Nephron progenitor cell (in vitro differentiated cells): ENCODE results near the gene CNGB1.
"Not testable (repeated sequence)": the region's sequence is repeated elsewhere in the genome, so short reads cannot be mapped to it uniquely, and the experiment has no call there.

Source experiments
- DNase-seq: peaks from one replicate; pipeline ENCODE4 v3.0.0; 2021
- H3K27ac Mint-ChIP-seq: 2 replicates; pipeline ENCODE4 v1.8.0; 2021; ENCODE audit warnings: mild to moderate bottlenecking, moderate library complexity, mixed read lengths
- H3K27me3 Mint-ChIP-seq: 2 replicates; pipeline ENCODE4 v1.8.0; 2021; ENCODE audit warnings: mild to moderate bottlenecking, low read depth, mixed read lengths; ENCODE audit not compliant: poor library complexity
- H3K36me3 Mint-ChIP-seq: 2 replicates; pipeline ENCODE4 v1.8.0; 2021; ENCODE audit warnings: low read depth, mixed read lengths
- H3K4me1 Mint-ChIP-seq: 2 replicates; pipeline ENCODE4 v1.8.0; 2021; ENCODE audit warnings: mixed read lengths
- H3K4me3 Mint-ChIP-seq: 2 replicates; pipeline ENCODE4 v1.8.0; 2021; ENCODE audit warnings: mild to moderate bottlenecking, moderate library complexity, mixed read lengths
- H3K9me3 Mint-ChIP-seq: 2 replicates; pipeline ENCODE4 v1.8.0; 2021; ENCODE audit warnings: mild to moderate bottlenecking, moderate library complexity, mixed read lengths
- CTCF ChIP-seq: fragments of 200-600 bp; sonication (generic); IDR thresholded peaks from 2 replicates; pipeline ENCODE4 v1.5.0; 2021; ENCODE audit warnings: antibody characterized with exemption

The CNGB1 gene

GRCh38 chr16:57984443-57985203, 13.7 kb upstream of the CNGB1 start:
- H3K4me3 Mint-ChIP-seq = peak overlapping the region; percentile 86
- no peaks in the 10 kb centered on the region for H3K36me3 Mint-ChIP-seq
- peaks cover 59% of the 10 kb centered on the region for H3K27me3 Mint-ChIP-seq
- peak; percentile 99 for DNase-seq
- TF ChIP-seq CTCF = no peak
- H3K27ac Mint-ChIP-seq = no peak overlapping the region
- no peaks in the 10 kb centered on the region for H3K9me3 Mint-ChIP-seq
- peaks cover 9% of the 10 kb centered on the region for H3K4me1 Mint-ChIP-seq

GRCh38 chr16:57982385-57982784, 11.5 kb upstream of the CNGB1 start:
- TF ChIP-seq CTCF = no peak
- Mint-ChIP-seq H3K4me1 (peaks cover 9% of the 10 kb centered on the region), H3K27ac (no peak overlapping the region), H3K4me3 (no peak overlapping the region), H3K27me3 (peaks cover 48% of the 10 kb centered on the region), H3K9me3 (no peaks in the 10 kb centered on the region), H3K36me3 (no peaks in the 10 kb centered on the region)
- DNase-seq = no peak

- no peaks in the 10 kb centered on the region for H3K9me3 Mint-ChIP-seq
- no peak overlapping the region for H3K27ac Mint-ChIP-seq
- H3K4me3 Mint-ChIP-seq = no peak overlapping the region
- DNase-seq = no peak
- TF ChIP-seq CTCF = no peak
- H3K27me3 Mint-ChIP-seq = peaks cover 41% of the 10 kb centered on the region
- H3K36me3 Mint-ChIP-seq = no peaks in the 10 kb centered on the region
- peaks cover 9% of the 10 kb centered on the region for H3K4me1 Mint-ChIP-seq
Observed at GRCh38 chr16:57981636-57982035, 10.7 kb upstream of the CNGB1 start.

- Mint-ChIP-seq H3K9me3 (no peaks in the 10 kb centered on the region), H3K36me3 (no peaks in the 10 kb centered on the region), H3K4me1 (no peaks in the 10 kb centered on the region)
Observed at GRCh38 chr16:57979006-57979585, 8.2 kb upstream of the CNGB1 start.

GRCh38 chr16:57978070-57978465, 7.1 kb upstream of the CNGB1 start:
- DNase-seq, H3K4me3 Mint-ChIP-seq, H3K36me3 Mint-ChIP-seq: not testable (repeated sequence)

More at GRCh38 chr16:57979006-57979585, 8.2 kb upstream of the CNGB1 start:
- no peak overlapping the region for H3K4me3 Mint-ChIP-seq
- TF ChIP-seq CTCF = no peak
- DNase-seq = no peak
- H3K27ac Mint-ChIP-seq = no peak overlapping the region
- peaks cover 19% of the 10 kb centered on the region for H3K27me3 Mint-ChIP-seq

GRCh38 chr16:57977418-57978069, 6.6 kb upstream of the CNGB1 start:
- Mint-ChIP-seq H3K27ac (no peak overlapping the region), H3K27me3 (peaks cover 12% of the 10 kb centered on the region), H3K4me1 (no peaks in the 10 kb centered on the region), H3K9me3 (no peaks in the 10 kb centered on the region), H3K36me3 (no peaks in the 10 kb centered on the region), H3K4me3 (no peak overlapping the region)
- no peak for DNase-seq
- TF ChIP-seq CTCF = no peak

More at GRCh38 chr16:57978070-57978465, 7.1 kb upstream of the CNGB1 start:
- not testable (repeated sequence) for H3K4me1 Mint-ChIP-seq, H3K9me3 Mint-ChIP-seq, H3K27ac Mint-ChIP-seq
- H3K27me3 Mint-ChIP-seq = peaks cover 13% of the 10 kb centered on the region
